Measurements from ENCODE around the gene CLMN. TPM values are rescaled to one million over a fixed set of nuclear protein-coding genes. Genes with fewer than 3 reads are reported as not detected.

CLMN gene
- total RNA-seq, 1 donor from 2014 or later = 9.6 TPM

DNA sequence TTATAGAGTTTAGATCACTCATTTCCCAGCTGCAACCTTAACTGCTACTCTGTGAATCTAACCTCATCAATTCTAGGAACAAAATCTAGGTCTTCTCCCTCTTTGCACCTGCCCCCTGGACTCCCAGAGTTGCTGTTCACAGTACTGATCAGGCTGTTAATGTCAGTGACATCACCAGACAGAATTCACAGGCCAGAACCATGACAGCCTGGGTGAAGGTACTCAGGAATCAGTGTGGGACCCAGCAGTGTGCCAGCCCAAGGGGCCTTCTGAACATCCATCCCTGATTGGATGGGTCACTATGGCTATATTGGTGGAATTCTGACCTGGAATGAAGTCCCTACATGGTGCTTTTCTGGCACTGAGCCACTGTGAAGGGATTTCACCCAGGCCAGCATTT is 72.8 kb downstream of the CLMN start:
- H3K4me3 ChIP-seq (ENCODE audit: low read depth, low read length) = no peak overlapping the region
- no peak for TF ChIP-seq CTCF (conservative IDR thresholded peaks at IDR 0.05; ENCODE audit: low read depth, low read length)
- no peak for DNase-seq (ENCODE audit: low read depth)

GRCh38 chr14:95245334-95245733 is 74.4 kb downstream of the CLMN start:
- no peak overlapping the region for H3K4me3 ChIP-seq (ENCODE audit: low read depth, low read length)
- DNase-seq (ENCODE audit: low read depth) = no peak
- TF ChIP-seq CTCF (conservative IDR thresholded peaks at IDR 0.05; ENCODE audit: low read depth, low read length) = no peak

DNA sequence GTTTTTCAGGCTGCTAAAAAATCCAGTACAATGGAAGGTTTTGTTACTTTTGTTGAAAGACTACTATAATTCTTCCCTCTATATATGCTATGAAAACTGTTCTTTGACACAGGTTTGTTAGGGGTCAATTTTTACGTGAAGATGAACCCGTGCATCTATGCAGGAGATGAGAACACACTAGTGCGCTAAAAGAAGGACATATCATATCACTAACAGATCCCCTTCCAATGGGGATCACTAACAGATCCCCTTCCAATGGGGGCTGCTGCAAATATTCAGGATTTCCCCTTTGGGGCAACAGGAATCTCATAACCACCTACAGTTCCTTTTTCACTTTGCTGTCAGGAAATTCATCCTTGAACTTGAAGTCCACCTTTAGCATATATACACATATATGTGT is 75.1 kb downstream of the CLMN start:
- TF ChIP-seq CTCF (conservative IDR thresholded peaks at IDR 0.05; ENCODE audit: low read depth, low read length) = no peak
- no peak for DNase-seq (ENCODE audit: low read depth)
- H3K4me3 ChIP-seq (ENCODE audit: low read depth, low read length) = no peak overlapping the region

- no peak for DNase-seq (ENCODE audit: low read depth)
- no peak for TF ChIP-seq CTCF (conservative IDR thresholded peaks at IDR 0.05; ENCODE audit: low read depth, low read length)
- H3K4me3 ChIP-seq (ENCODE audit: low read depth, low read length) = no peak overlapping the region
These were observed 76.8 kb downstream of the CLMN start for GRCh38 chr14:95242870-95243269.

DNA sequence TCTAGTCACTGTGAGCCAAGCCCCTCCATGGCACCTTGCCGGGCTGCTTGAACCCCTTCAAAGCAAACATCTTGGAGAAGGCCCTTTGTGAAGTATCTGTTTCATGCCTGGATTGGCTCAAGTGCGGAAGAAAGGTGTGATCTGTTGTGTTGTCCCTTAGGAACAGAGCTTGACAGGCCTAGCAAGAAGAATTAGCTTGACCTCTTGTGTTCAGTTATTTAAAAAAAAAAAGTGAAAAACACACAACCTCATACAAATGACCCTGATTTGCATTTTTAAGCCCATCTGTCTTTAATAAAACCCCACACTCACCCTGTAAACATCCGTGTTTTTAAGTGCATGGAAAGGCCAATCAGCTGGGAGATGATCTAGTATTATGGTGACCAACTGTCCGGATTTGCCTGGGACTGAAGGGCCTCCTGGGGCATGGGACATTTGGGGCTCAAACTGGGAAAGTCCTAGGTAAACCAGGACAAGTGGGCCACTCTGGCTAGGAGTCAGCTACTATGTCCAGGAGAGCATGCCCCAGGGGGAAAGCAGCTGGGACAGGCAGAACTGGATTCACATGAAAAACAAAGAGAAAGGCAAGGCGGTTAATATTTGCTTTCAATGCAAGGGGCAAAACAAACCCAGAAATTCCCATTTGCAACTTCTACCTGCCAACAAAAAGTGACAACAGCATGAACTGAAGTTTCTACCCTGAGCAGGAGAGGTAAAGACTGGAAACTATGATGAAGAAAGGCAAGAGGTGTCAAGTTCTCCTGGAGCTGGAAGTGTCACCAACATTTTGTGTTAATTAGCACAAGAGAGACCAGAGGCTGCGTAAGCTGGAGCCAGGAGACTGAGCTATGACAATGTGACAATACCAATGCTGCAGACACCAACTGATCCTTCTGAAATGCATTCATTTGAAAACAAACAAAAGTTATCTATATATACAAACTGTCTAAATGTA is 78.6 kb downstream of the CLMN start:
- no peak for DNase-seq (ENCODE audit: low read depth)
- H3K4me3 ChIP-seq (ENCODE audit: low read depth, low read length) = no peak overlapping the region
- TF ChIP-seq CTCF (conservative IDR thresholded peaks at IDR 0.05; ENCODE audit: low read depth, low read length) = no peak

- no peak for TF ChIP-seq CTCF (conservative IDR thresholded peaks at IDR 0.05; ENCODE audit: low read depth, low read length)
- DNase-seq (ENCODE audit: low read depth) = no peak
- H3K4me3 ChIP-seq (ENCODE audit: low read depth, low read length) = no peak overlapping the region
These were observed 81.0 kb downstream of the CLMN start for GRCh38 chr14:95238487-95239298.
